GM21529 (cell line): ENCODE measurements around the gene PNMA1.

Experiments
- ATAC-seq: cut with Tn5 transposase; IDR thresholded peaks from one replicate; pipeline ENCODE4 v1.9.1; 2021; ENCODE audit not compliant: unreplicated experiment

PNMA1 gene

DNA sequence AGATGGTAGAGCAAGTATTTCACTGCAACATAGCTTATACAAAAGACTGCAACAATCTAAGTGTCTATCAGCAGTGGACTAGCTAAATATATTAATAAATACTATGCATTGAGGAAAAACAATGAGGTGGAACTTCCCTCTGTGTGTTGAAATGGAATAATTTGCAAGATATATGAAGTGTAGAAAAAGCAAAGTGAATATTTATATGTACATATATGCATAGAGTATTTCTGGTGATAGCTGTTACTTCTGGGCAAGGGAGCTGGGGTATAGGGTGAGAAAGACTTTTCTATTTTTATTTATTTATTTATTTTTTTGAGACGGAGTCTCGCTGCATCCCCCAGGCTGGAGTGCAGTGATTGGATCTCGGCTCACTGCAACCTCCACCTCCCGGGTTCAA lies 35.5 kb downstream of the PNMA1 start:
- no peak for ATAC-seq

DNA sequence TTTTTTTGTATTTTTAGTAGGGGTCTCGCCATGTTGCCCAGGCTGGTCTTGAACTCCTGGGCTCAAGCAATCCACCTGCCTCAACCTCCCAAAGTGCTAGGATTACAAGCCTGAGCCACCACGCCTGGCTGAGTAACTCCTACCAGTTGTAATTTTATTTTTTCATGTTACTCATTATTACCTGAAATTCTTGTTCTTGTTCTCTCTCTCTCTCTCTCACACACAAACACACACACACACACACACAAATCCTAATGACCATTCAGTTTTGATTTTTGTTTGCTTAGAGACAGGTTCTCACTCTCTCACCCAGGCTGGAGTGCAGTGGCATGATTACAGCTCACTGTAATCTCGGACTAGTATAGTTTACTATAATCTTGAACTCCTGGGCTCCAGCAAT lies 39.2 kb downstream of the PNMA1 start:
- ATAC-seq = no peak

DNA sequence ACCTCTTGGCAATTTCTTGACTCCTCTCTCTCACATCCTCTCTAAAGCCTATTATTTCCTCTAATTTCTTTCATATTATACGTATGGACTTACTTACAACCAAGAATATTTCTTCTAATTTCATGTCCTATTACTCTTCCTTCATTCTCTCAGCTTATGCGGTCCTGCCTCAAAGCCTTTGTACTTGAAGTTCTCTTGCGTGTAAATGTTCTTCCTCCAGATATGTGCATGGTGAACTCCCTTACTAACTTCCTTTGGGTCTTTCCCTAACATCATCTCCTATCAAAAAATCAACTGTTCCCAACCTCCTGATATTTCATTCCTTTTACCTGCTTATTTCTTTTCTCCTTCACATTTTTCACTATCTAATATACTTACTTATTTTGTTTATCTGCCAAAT lies 46.3 kb downstream of the PNMA1 start:
- ATAC-seq = no peak

- ATAC-seq = no peak
Measured at GRCh38 chr14:73666583-73666982, 47.6 kb downstream of the PNMA1 start.

DNA sequence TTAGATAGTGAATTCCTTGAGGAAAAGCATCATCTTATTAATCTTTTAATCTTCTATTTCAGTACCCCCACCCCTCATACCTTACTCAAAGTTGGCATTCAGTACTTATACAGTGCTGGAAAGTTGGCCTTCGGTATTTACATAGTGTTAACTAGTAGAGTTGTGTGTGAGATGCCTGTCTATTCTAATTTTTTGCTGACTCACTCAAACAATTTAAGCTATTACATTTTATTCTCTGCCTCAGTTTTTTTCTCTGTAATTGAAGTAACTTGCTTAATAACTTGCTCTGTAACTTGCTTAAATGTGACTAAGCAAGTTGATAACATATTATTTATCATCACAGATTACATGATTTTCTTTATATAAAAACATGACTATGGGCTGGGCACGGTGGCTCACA lies 49.1 kb downstream of the PNMA1 start:
- no peak for ATAC-seq

GRCh38 chr14:73663548-73664212 lies 50.5 kb downstream of the PNMA1 start:
- no peak for ATAC-seq

- ATAC-seq = no peak
Measured at GRCh38 chr14:73662487-73662943, 51.7 kb downstream of the PNMA1 start.

GRCh38 chr14:73661872-73662271 lies 52.3 kb downstream of the PNMA1 start:
- no peak for ATAC-seq
